OCI-LY3 (cell line): ENCODE results near the gene SMURF2.

ENCODE experiments used
- EZH2phosphoT487 ChIP-seq: fragments of 200-600 bp; shearing (Covaris generic); IDR thresholded peaks from 2 replicates; pipeline ENCODE4 v1.6.1; 2018; ENCODE audit warnings: antibody characterized with exemption, mixed run types, low read depth
- TF ChIP-seq, protein P1 (sequence below): fragments of 200-600, 300-600 bp; sonication (generic); IDR thresholded peaks from 2 replicates; pipeline ENCODE4 v1.5.1; 2014; ENCODE audit warnings: antibody characterized with exemption, low read length, low read depth

DNA sequence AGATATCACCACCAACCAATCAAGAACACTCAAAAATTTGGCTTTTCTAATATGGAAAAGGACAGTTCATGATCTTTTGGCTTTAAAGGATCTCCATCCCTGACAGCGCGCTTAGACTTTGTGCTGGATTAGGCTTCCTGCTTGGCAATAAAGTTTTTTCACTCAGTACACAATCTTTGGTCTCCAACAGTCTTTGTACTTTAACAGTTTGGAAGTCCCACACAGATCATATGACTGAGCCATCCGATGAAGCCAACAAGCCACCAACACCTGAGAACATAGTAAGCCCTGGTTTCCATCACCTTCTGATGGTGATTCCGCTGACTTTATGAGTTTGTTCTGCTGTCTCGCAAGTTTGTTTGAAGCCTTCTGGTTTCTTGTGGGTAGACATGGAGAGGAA is 34.3 kb downstream of the SMURF2 start:
- TF ChIP-seq, protein P1, sequence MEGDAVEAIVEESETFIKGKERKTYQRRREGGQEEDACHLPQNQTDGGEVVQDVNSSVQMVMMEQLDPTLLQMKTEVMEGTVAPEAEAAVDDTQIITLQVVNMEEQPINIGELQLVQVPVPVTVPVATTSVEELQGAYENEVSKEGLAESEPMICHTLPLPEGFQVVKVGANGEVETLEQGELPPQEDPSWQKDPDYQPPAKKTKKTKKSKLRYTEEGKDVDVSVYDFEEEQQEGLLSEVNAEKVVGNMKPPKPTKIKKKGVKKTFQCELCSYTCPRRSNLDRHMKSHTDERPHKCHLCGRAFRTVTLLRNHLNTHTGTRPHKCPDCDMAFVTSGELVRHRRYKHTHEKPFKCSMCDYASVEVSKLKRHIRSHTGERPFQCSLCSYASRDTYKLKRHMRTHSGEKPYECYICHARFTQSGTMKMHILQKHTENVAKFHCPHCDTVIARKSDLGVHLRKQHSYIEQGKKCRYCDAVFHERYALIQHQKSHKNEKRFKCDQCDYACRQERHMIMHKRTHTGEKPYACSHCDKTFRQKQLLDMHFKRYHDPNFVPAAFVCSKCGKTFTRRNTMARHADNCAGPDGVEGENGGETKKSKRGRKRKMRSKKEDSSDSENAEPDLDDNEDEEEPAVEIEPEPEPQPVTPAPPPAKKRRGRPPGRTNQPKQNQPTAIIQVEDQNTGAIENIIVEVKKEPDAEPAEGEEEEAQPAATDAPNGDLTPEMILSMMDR, result no peak
- no peak for TF ChIP-seq EZH2phosphoT487
